Stimulated activated CD8-positive, alpha-beta memory T cell treated with anti-CD3 and anti-CD28 coated beads, Interleukin-7, amount 100 ng/mL, for 24 hours (primary cell): Measurements from ENCODE around the gene MS4A4A.
"Not testable (repeated sequence)": the region's sequence is repeated elsewhere in the genome, so short reads cannot be mapped to it uniquely, and the experiment has no call there.

ENCODE experiments used
- DNase-seq: peaks from one replicate; pipeline ENCODE4 v3.0.0-alpha.2; 2020; ENCODE audit warnings: low read depth

The MS4A4A gene

DNA sequence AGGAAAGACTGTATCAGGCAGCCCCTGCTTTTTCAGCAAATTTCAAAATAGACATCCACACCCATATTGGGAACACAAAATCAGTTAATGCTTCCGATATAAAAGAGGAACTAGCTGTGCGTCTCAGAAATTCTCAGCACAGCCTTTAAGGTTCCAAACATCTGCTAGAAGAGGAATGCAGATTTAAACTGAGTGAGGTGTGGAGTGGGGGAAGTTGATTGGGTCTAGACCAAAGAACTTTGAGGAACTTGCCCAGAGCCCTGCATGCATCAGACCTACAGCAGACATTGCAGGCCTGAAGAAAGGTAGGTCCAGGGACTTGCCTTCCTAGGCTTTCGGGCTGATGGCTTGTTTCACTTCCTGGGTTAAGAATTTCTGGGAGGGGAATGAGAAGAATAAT lies at the start of gene MS4A4A:
MS4A4A (plus strand) TSS at position 255 of the 400 bp plus-strand sequence; CDS start at position 265, 10 bp downstream.
- DNase-seq = no peak

DNA sequence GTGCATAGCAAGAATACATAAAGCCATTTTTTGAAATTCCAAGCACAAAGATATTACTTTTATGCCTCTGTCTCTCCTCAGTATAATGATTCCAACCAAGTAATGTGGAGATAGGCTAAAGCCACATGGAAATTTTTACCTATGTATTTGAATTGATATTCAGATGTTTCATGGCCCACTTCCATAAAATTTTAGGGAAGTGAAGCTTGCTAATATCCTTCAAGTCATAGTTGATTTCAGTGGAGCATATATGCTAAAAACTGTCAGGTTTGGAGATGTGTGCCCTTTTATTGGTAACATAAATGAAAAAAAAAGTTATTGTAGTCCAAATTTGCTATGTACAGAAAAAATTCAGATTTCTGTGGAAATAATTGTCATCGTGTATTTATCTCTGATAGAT lies 49.8 kb upstream of the MS4A4A start:
- no peak for DNase-seq

DNA sequence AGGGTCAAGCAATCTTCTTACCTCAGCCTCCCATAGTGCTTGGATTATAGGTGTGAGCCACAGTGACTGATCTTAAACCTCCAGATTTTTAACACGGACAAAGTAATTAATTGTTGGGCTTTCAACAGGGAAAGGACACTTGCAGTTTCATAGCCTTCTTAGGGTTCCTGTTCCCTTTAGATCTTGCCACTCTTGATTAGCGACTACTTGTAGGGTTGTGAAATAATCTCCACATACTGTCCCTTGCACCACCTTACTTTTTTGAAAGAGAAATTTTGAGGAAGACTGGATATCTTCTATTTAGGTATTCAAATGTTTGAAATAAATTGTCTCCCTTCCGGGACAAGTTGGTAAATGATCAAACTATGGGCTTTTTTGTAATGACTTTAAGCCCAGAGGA lies 45.1 kb upstream of the MS4A4A start:
- DNase-seq = no peak

DNA sequence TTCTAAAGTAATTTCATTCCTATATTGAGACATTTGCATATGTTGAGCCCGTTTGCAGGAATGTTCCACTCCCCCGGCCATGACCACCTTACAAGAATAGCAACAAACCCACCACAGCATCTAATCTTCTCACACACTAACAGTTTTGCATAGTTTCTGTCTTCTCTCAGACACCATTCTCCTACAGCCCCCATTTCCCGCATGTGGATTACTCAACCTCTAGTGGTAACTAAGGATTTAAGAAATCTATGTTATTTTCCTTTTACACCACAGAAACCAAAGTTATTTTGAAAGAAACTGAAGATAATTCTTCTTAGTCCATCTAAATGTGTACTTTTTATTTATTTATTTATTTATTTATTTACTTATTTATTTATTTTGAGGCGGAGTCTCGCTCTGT lies 39.8 kb upstream of the MS4A4A start:
- DNase-seq = no peak

DNA sequence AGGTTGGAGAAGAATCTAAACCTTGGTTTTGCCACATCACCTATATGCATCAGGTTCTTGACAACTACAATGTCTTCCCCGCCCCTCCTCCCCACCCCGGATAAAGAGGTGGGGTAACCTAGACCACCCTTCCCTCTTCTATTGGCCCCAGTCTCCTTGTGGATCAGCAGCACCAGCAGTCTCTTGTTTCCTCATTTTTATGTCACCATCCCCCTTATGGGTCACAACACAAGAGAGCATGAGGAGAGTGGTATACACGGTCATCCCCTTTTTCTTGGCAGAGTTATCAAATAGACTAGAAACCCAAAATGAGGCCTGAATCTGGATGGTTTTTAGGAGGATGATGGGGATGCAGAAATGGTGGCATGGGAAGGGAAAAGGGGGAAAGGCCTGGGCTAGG lies 38.7 kb upstream of the MS4A4A start:
- DNase-seq = no peak

DNA sequence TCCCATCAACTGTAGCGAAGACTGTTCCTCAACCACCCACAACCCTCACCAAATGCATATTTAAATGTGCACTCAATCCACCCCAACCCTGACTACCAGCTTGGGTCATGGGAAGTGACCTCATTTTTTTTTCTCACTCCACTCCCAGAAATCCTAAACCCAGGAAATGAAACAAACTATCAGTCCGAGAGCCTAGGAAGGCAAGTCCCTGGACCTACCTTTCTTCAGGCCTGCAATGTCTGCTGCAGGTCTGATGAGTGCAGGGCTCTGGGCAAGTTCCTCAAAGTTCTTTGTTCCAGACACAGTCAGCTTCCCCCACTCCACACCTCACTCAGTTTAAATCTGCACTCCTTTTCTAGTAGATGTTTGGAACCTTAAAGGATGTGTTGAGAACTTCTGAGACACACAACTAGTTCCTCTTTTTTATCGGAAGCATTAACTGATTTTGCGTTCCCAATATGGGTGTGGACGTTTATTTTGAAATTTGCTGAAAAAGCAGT lies 37.7 kb upstream of the MS4A4A start, which contains the start of gene MS4A4E:
MS4A4E (minus strand) TSS at position 398 of the 500 bp plus-strand sequence. CDS start 13,082 bp downstream, outside the sequence.
- no peak for DNase-seq

DNA sequence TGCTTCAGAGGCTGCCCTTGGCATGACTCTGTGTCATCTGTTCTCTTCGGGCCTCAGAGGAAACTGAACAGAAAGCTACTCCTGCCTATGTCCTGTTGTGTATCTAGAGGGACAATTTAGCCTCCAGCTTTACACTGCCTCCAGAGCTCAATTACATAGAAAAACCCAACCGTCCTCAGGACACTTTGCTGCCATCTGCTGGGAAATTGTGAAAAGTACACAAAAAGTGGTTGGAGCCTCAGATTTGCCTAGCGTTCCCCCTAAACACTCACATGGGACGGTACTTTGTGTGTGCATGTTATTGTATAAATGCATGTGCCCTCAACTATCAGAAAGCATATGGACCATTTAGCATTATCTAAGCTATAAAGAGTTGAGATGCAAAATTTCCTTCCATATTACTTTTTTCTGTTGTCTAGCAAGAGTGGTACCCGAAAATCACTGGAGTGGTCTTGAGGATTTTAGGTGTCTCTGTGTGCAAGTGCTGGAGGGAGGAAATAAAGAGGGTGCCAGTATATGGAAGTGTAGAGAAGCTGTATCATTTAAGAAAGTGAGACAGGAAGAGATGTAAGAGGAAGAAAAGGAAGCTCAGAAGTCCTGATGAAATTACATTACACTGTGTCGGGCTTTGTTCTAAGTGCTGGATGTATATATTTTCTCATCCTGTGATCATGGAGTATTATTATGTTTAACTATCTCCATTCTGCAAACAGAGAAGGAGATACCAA lies 28.8 kb upstream of the MS4A4A start:
- DNase-seq = no peak

DNA sequence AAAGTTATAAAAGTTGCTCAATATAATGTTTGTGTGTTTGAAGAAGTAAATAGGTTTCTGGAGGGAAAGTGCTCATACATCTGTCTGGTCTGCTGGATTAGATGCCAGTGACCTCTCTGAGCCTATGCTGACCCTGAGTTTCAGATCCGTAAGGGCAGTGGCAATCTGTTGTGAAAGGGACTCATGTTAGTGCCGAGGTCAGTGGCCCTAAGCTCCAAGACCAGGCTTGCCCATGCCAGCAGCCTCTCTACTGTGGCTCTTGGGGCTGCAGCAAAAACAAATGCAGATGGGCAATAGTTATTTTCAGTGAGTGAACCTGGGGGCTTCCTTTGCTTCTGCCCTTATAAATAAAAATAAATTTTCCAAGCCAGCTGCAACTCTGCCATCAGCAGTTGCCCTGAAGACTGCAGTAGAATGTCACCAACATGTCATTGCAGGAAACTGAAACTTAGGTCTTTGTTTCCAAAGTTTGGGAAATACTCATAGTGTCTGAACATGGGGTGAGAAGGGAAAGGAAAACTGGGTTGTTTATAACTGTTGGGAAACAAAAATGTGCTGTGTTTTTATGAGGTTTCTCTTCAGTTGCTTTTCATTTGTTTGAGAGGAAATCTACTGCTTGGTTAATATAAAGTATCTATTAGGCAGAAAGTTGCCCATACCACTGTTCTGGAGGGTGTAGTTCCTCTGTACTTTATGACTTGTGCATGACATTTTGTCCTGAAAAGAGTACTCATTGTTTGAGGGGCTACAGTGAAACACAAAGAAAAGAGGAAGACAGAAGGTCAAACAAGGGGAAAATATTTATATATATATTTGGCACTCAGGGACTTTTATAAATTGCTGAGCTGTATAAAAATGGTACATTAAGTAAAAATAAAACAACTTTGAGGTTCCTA lies 28.0 kb upstream of the MS4A4A start:
- no peak for DNase-seq

DNA sequence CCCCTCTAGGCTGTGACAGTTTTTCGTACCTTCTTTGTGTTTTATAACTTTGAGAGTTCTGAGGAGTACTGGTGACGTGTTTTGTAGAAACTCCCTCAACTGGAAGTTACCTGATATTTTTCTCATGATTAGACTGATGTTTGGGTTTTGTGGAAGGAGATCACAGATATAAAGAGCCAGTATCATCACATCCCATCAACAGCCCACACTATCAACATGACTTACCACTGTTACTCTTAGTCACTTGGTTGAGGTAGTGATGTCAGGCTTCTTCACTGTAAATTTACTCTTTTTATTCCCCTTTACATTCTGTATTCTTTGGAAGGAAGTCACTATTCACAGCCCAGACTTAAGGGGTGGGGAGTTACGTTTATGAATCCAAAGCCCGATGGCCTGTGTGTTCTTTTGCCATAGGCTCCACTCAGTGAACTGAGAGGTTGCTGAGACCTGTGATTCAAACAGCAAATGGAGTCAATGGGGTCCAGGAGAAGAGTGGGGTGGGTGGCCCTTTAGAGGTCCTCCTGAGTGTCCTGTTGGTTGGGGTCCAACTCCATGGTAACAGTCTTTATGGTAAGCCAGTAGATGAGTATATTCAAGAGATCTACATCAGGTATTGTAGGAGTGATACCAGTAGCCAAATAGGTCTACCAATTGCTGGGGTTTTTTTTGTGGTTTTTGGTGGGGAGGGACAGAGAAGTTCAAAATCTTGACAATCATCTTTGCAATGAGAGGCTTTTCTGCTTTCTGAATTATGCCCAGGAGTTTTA lies 22.3 kb upstream of the MS4A4A start:
- no peak for DNase-seq

DNA sequence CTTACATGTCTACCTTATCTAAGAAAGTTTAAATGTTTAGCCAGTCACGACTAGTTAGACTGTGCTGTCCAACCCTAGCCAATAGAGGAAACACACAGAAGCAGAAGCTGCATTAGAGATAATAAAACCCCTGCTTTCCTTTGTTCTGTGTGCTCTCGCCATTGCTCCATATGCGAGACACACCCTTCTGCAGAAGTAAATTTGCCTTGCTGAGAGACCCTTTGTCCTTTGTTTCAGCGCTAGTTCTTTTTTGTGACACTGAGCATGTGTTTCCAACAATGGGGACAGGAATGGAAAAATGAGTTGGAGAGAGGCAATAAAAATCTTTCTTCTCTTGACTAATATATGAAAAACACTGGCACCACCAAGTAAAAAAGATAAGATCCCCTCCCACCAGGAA lies 19.5 kb upstream of the MS4A4A start:
- no peak for DNase-seq

DNA sequence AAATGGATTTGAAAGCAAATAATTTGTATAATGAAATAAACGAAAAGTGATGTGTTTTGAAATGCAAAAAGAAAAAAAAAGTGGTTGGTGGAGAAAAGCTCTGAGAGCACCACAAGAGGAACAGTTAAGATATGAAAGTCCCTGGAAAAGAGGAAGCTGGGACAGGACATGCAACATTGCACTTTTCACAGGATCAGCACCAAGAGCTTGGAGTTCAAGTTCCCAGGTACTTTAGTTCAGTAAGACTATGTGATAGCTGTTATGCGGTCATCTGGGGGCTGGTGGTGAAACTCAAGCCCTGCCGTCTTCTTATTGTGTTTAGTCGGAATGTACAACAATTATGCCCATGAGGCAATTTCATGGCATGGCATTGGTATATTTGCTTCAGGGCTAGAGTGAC lies 17.1 kb upstream of the MS4A4A start:
- no peak for DNase-seq

DNA sequence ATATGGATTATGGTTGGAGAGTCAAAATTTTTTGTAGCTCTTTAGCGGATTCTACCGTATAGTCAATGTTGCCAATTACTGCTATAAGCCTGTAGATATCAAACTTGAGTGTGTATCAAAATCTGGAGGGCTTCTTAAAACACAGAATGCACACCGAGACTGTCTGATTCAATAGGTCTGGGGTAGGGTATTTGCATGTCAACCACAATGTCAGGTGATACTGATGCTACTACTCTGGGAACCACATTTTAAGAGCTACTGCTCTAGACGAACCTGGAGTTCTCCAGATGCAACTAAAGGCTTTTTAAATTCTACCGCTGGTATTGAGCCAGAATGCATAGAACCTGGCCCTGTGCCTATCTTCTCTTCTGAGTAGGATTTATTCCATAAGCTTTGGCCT lies 15.8 kb upstream of the MS4A4A start:
- DNase-seq = no peak

DNA sequence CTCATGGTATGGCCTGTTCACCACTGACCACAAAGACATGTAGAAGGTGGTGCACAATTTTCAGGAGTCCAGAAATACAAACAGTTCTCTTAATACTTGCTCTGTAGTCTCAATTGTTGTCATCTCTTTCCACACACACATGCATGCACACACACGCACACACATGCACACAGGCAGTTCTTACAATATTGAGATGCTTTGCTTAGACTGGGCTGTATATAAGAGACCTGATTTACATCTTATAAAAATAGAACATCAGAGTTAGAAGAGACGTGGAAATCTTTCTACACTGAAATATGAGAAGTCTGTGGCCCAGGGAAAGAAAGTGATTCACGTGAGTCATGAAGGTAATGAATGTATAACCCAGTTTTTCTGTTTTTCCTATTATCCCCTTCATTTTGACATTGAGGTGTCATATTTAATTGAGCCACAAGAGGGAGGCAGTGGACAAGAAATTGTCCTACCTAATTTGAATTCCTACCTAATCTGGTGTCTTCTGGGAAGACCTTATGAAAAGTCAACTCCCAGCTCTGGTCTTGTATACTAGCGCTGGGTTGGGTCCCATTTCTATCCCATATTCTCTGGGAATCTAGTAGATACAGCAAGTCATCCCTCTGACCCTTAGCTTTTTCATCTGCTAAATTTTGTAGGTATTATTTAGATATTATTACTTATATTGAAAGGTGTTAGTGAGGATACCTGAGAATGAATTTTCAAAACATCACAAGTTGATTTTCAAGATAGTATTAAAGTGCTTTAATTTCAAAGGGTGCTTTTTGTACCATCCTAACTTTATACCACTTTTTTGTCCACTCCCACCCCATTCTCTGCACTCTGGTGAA lies 14.9 kb upstream of the MS4A4A start:
- no peak for DNase-seq

DNA sequence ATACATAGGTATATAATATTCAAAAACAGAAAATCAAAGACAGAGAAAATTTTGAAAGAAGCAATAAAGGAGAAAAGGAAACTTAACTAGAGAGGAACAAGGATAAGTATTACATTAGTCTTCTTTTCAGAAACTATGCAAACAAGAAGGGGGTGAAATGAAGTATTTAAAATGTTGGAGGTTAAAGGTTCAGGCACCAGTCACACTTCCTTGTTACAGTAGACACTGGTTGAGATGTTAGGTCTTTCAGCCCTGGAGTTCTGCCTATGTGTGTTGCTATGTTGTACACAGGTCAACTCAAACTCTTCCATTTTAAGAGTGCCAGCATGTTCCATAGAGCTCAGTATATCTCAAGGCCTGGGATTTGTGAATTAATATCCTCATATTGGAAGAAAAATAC lies 6.0 kb upstream of the MS4A4A start:
- DNase-seq = no peak

DNA sequence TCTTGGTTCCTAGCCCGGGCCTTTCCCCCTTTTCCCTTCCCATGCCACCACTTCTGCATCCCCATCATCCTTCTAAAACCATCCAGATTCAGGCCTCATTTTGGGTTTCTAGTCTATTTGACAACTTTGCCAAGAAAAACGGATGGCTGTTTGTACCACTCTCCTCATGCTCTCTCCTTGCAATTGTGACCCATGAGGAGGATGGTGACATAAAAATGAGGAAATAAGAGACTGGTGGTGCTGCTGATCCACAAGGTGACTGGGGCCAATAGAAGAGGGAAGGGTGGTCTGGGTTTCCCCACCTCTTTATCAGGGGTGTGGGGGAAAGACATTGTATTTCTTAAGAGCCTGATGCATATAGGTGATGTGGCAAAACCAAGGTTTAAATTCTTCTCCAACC lies 1.0 kb downstream of the MS4A4A start:
- no peak for DNase-seq

DNA sequence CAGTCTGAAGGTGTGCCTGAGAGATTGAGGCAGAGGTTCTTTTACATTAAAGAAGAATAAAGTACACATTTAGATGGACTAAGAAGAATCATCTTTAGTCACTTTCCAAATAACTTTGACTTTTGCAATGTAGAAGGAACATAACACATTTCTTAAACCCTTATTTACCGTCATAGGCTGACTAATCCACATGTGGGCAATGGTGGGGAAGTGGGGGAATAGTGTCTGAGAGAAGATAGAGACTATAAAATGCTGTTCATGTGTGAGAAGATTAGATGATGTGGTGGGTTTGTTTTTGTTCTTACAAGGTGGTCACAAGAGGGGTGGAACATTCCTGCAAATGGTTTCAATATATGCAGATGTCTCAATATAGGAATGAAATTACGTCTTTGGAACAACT lies 1.8 kb downstream of the MS4A4A start:
- no peak for DNase-seq

DNA sequence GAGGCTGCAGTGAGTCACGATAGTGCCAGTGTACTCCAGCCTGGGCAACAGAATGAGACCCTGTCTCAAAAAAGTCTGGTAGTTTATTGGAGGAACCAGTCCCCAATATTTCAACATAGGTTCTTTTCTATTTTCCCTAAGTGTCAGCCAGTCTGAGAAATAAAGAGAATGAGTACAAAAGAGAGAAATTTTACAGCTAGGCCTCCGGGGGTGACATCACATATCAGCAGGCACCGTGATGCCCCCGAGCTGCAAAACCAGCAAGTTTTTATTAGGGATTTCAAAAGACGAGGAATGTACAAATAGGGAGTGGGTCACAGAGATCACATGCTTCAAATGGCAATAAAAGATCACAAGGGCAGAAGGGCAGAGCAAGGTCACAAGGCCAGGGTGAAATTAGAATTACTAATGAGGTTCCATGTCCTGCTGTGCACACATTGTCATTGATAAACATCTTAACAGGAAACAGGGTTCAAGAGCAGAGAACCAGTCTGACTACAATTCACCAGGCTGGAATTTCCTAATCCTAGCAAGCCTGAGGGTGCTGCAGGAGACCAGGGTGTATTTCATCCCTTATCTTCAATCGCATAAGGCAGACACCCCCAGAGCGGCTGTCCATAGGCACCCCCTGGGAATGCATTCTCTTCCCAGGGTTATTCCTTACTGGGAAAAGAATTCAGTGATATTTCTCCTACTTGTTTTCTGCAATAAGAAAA lies 5.1 kb downstream of the MS4A4A start:
- DNase-seq = not testable (repeated sequence)

DNA sequence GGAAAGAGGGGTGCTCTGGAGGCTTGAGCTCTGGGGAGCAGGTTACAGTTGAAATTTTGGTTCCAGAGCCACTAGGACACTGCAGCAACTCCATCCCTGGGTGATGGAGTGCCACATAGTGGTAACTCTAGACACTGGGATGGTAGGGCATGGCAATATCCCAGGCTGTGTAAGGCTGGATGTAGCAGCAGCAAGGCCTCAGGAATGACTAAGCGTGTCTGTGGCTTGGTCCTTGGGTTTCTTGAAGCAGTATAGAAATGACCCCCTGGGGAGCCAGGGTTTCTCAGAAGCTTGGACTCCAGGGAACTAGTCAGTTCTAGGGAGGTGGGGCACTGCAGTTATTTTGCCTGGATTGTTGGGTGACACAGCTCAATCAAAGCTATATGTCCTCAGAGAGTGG lies 8.1 kb downstream of the MS4A4A start:
- DNase-seq = no peak

DNA sequence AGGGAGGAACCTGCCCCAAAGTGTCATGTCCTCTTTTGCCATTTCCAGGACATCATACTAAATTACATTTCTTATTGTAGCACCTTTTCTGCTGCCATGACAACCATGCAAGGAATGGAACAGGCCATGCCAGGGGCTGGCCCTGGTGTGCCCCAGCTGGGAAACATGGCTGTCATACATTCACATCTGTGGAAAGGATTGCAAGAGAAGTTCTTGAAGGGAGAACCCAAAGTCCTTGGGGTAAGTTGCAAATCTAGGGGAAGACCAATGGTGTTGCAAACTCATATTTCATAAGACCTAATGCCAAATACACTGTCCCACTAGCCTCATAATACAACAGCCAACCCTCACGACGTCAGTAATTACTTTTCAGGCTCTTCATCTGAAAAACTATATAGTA lies 11.7 kb downstream of the MS4A4A start:
- no peak for DNase-seq

DNA sequence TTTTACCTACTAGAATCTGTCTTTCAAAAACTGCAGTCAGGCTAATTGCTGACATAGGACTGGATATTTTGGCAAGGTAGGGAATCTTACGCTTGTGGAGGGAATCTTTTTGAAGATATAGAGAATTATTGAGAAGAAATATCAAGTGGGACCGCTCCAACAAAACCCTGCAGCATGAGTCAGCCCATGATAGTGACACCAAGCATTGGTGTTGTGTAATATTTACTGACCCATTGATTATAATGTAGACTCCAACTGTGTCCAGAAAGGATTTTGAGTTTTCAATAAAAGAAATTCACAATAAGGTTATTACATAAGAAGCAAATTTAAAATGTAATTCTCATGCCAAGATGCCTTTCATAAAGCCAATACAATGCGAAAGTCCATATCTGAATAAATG lies 20.7 kb downstream of the MS4A4A start:
- no peak for DNase-seq

DNA sequence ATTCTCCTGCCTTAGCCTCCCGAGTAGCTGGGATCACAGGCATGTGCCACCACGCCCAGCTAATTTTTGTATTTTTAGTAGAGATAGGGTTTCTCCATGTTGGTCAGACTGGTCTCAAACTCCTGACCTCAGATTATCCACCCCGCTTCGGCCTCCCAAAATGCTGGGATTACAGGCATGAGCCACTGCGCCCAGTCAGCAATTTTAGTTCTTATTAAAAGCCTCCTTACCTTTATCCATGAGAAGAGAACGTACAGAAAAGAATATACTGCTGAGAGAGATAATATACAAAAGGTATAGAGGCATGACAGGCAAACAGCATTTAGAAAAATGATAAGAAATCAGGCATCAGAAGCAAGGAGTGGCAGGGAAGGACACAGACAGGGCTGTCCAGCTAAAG lies 21.4 kb downstream of the MS4A4A start:
- DNase-seq = not testable (repeated sequence)
